HG03354 (cell line): Measurements from ENCODE around the gene NFYB.
"Not testable (repeated sequence)": the region's sequence is repeated elsewhere in the genome, so short reads cannot be mapped to it uniquely, and the experiment has no call there.

Experiments
- ATAC-seq: cut with Tn5 transposase; IDR thresholded peaks from one replicate; pipeline ENCODE4 v1.9.1; 2021; ENCODE audit warnings: mild to moderate bottlenecking; ENCODE audit not compliant: unreplicated experiment, poor library complexity, severe bottlenecking

Gene NFYB

GRCh38 chr12:104137902-104138796 lies at the start of gene NFYB:
TSS of gene NFYB (minus strand) at chr12:104138210. CDS start at chr12:104135453, 2,757 bp downstream.
- ATAC-seq: peak; percentile 96

- no peak for ATAC-seq
These were observed 49.6 kb upstream of the NFYB start for GRCh38 chr12:104187446-104188155.

GRCh38 chr12:104183443-104183842 lies 45.4 kb upstream of the NFYB start:
- no peak for ATAC-seq

GRCh38 chr12:104182621-104183378 lies 44.8 kb upstream of the NFYB start:
- ATAC-seq: no peak

- no peak for ATAC-seq
These were observed 44.1 kb upstream of the NFYB start for GRCh38 chr12:104182144-104182543.

- ATAC-seq: no peak
These were observed 43.3 kb upstream of the NFYB start for GRCh38 chr12:104181313-104181712.

- ATAC-seq: no peak
These were observed 42.4 kb upstream of the NFYB start for GRCh38 chr12:104180374-104180773.

GRCh38 chr12:104177663-104178501 lies 39.9 kb upstream of the NFYB start:
- ATAC-seq: no peak

- ATAC-seq: no peak
These were observed 39.3 kb upstream of the NFYB start for GRCh38 chr12:104177336-104177662.

- ATAC-seq: no peak
These were observed 37.8 kb upstream of the NFYB start for GRCh38 chr12:104175726-104176247.

GRCh38 chr12:104173804-104174203 lies 35.8 kb upstream of the NFYB start:
- ATAC-seq: not testable (repeated sequence)

GRCh38 chr12:104172570-104172947 lies 34.5 kb upstream of the NFYB start:
- ATAC-seq: no peak

- no peak for ATAC-seq
These were observed 34.0 kb upstream of the NFYB start for GRCh38 chr12:104171785-104172569.

GRCh38 chr12:104168596-104168995 lies 30.6 kb upstream of the NFYB start:
- ATAC-seq: no peak

GRCh38 chr12:104167519-104168458 lies 29.8 kb upstream of the NFYB start:
- no peak for ATAC-seq

- no peak for ATAC-seq
These were observed 28.5 kb upstream of the NFYB start for GRCh38 chr12:104166465-104166864.

- no peak for ATAC-seq
These were observed 27.8 kb upstream of the NFYB start for GRCh38 chr12:104165801-104166200.

GRCh38 chr12:104164634-104165033 lies 26.6 kb upstream of the NFYB start:
- ATAC-seq: no peak
